Ishikawa (cell line): ENCODE results near the gene PRDX2.

Source experiments
- EGR1 ChIP-seq: IDR thresholded peaks from 2 replicates; pipeline ENCODE4 v1.6.1; 2012
- FOXM1 ChIP-seq: IDR thresholded peaks from 2 replicates; pipeline ENCODE4 v1.6.1; 2012; ENCODE audit warnings: low read depth, borderline replicate concordance
- RAD21 ChIP-seq: IDR thresholded peaks from 2 replicates; pipeline ENCODE4 v1.6.1; 2012; ENCODE audit warnings: low read depth
- TAF1 ChIP-seq: IDR thresholded peaks from 2 replicates; pipeline ENCODE4 v1.6.1; 2012; ENCODE audit warnings: low read depth, mild to moderate bottlenecking
- USF1 ChIP-seq: IDR thresholded peaks from 2 replicates; pipeline ENCODE4 v1.6.1; 2012

GRCh38 chr19:12800923-12801465, 606 bp downstream of the PRDX2 start:
- TF ChIP-seq TAF1 = no peak
- no peak for TF ChIP-seq EGR1
- TF ChIP-seq USF1 = no peak
- no peak for TF ChIP-seq FOXM1
- TF ChIP-seq RAD21 = no peak
